Muscle layer of colon (tissue), 2 donors: ENCODE measurements around the gene COBLL1.

Experiments
- H3K27ac ChIP-seq: one replicate; pipeline ENCODE4 v1.7.0; 2013; ENCODE audit warnings: low read depth, mild to moderate bottlenecking, low read length, moderate library complexity
- H3K27me3 ChIP-seq, 2 donors: one replicate each; pipeline ENCODE4 v1.7.0; 2013; ENCODE audit warnings: low read length in 2 of 2, mild to moderate bottlenecking in 2 of 2; ENCODE audit not compliant: insufficient read depth in 2 of 2, control insufficient read depth in 1 of 2
- H3K36me3 ChIP-seq: one replicate; pipeline ENCODE4 v1.7.0; 2013; ENCODE audit warnings: mild to moderate bottlenecking, low read length; ENCODE audit not compliant: insufficient read depth
- H3K4me1 ChIP-seq: one replicate; pipeline ENCODE4 v1.7.0; 2013; ENCODE audit warnings: mild to moderate bottlenecking, low read length; ENCODE audit not compliant: insufficient read depth
- H3K4me3 ChIP-seq, 2 donors: one replicate each; pipeline ENCODE4 v1.7.0; 2013; ENCODE audit warnings: low read length in 2 of 2, low read depth in 1 of 2, mild to moderate bottlenecking in 1 of 2, moderate library complexity in 1 of 2
- H3K9ac ChIP-seq: one replicate; pipeline ENCODE4 v1.7.0; 2013; ENCODE audit warnings: low read length
- H3K9me3 ChIP-seq: one replicate; pipeline ENCODE4 v1.7.0; 2013; ENCODE audit warnings: mild to moderate bottlenecking, low read length
- donor health status: abdominal sarcoma.
- donor health status: Adenocarcinoma of cecum.

The COBLL1 gene

DNA sequence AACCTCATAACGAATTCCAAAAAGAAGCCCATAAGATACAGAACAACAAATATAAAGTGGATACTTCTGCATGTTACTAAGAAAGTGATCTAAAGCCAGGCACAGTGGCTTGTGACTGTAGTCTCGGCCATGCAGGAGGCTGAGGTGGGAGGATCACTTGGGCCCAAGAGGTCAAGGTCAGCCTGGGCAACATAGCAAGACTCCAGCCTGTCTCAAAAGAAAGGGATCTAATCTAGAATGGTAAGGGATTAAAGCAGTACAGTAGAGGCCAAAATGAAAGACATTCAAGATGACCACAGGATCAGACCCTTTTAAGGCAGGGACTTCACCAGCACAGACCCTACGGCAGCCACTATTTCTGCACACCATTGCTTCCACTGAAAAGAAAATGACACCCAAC is 3.8 kb downstream of the COBLL1 start:
- H3K9ac ChIP-seq = no peak overlapping the region
- H3K27ac ChIP-seq = no peak overlapping the region
- H3K36me3 ChIP-seq = no peaks in the 10 kb centered on the region
- H3K4me3 ChIP-seq = no peak overlapping the region
- peaks cover 5% of the 10 kb centered on the region for H3K4me1 ChIP-seq
- no peaks in the 10 kb centered on the region for H3K9me3 ChIP-seq
- H3K27me3 ChIP-seq = no peaks in the 10 kb centered on the region

DNA sequence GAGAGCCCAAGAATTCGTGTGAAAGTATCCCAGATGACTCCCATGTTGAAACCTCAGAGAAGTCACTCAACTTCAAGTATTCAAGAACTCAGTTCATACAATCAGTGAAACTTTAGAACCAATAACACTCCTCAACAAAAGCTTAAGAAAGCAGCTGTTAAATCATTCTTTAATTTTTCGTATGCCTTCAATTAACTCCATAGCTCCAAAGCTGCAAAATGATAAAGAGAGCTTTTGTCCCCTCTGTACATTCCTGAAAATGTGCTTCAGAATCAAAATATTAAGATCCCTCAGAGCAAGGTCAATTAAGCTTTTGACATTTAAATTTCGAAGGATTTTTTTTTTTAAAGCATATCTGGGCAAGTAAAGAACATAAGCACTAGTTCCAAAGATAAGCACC is 4.7 kb downstream of the COBLL1 start:
- Histone ChIP-seq H3K27ac (no peak overlapping the region), H3K9me3 (no peaks in the 10 kb centered on the region), H3K9ac (no peak overlapping the region), H3K4me1 (no peaks in the 10 kb centered on the region), H3K4me3 (no peak overlapping the region), H3K36me3 (no peaks in the 10 kb centered on the region), H3K27me3 (no peaks in the 10 kb centered on the region)

DNA sequence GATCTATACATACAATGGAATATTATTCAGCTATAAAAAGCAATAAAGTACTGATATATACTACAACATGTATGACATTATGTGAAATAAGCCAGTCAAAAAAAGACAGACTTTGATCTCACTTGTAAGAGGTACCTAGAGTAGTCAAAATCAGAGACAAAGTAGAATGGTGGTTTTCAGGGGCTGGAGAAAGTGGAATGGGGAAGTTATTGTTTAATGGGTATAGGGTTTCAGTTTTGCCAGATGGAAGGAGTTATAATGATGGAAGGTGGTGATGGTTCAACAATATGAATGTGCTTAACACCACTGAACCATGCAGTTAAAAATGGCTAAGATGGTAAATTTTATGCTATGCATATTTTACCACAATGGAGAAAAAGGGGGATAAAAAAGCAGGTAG is 6.3 kb downstream of the COBLL1 start:
- Histone ChIP-seq H3K27me3 (no peaks in the 10 kb centered on the region), H3K9me3 (no peaks in the 10 kb centered on the region), H3K4me1 (no peaks in the 10 kb centered on the region), H3K4me3 (no peak overlapping the region), H3K27ac (no peak overlapping the region), H3K36me3 (no peaks in the 10 kb centered on the region), H3K9ac (no peak overlapping the region)

DNA sequence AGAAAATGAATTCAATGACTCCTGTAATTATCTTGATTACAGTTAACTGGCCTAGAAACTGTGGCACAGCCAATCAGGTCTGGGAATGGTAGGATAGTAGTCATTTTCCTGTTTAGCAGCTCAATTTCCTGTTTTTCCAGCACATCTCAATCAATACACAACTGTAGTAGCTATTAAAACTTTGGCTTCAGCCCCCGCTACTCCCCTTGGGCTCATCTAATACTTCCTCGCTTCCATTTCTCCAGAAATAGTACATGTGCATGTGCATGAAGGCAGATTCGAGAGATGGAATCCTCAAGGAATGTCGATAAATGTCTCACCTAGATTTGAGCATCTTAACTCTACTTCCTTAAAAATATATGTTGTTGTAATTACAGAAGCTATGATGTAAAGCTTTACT is 9.7 kb downstream of the COBLL1 start:
- Histone ChIP-seq H3K9me3 (no peaks in the 10 kb centered on the region), H3K4me3 (no peak overlapping the region), H3K27ac (no peak overlapping the region), H3K27me3 (no peaks in the 10 kb centered on the region), H3K9ac (no peak overlapping the region), H3K4me1 (no peaks in the 10 kb centered on the region), H3K36me3 (no peaks in the 10 kb centered on the region)

DNA sequence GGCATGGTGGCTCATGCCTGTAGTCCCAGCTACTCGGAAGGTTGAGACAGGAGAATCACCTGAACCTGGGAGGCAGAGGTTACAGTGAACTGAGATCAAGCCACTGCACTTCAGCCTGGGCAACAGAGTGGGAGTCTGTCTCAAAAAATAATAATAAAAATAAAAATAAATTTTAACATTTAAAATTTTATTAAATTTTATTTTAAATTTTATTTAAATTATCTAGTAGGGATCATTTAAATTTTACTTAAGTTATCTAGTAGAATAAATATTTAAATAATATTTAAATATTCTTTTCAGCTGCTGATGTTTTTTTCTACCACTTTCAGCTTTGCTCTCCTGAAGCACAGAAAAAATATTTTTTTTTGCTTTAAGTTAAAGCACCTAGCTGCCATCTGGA is 10.4 kb downstream of the COBLL1 start:
- peaks cover 4% of the 10 kb centered on the region for H3K4me1 ChIP-seq
- H3K27ac ChIP-seq = no peak overlapping the region
- H3K9ac ChIP-seq = no peak overlapping the region
- no peak overlapping the region for H3K4me3 ChIP-seq
- no peaks in the 10 kb centered on the region for H3K27me3 ChIP-seq
- H3K36me3 ChIP-seq = no peaks in the 10 kb centered on the region
- no peaks in the 10 kb centered on the region for H3K9me3 ChIP-seq

DNA sequence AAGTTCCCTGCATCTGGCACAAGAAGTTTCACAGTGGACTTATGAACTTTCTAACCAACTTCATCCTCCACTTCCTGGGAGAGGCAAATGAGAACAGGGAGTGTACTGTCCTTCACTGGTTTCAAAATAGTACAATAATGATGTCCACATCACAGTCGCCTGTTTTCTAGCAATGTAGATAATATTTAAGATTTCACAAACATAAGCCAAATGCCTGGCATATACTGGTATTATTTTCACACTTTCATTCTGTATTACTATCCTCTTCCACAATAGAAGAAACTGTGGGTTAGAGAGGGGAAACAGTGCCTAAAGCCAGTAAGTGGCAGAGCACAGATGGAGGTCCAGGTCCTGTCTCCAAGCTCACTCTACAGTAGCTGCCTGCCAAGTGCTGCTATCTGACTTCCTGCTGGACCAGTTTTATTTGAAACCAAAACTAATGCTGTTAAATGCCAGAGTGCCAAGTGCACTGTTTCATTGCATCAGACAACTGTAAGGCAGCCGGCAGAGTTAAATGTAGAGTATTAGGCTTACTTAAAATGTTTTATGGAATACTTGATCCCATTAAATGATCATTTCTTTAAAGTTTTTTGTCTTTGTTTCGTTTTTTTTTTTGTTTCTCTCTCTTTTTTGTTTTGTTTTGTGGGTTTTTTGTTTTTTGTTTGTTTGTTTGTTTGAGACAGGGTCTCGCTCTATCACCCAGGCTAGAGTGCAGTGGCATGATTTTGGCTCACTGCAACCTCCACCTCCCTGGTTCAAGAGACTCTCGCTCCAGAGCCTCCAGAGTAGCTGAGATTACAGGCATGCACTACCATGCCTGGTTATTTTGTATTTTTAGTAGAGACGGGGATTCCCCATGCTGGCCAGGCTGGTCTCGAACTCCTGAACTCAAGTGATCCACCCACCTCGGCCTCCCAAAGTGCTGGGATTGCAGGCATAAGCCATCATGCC is 15.1 kb downstream of the COBLL1 start:
- Histone ChIP-seq H3K4me3 (no peak overlapping the region), H3K27me3 (no peaks in the 10 kb centered on the region), H3K4me1 (peaks cover 5% of the 10 kb centered on the region), H3K9me3 (no peaks in the 10 kb centered on the region), H3K27ac (peak overlapping the region; percentile 10), H3K9ac (no peak overlapping the region), H3K36me3 (no peaks in the 10 kb centered on the region)

DNA sequence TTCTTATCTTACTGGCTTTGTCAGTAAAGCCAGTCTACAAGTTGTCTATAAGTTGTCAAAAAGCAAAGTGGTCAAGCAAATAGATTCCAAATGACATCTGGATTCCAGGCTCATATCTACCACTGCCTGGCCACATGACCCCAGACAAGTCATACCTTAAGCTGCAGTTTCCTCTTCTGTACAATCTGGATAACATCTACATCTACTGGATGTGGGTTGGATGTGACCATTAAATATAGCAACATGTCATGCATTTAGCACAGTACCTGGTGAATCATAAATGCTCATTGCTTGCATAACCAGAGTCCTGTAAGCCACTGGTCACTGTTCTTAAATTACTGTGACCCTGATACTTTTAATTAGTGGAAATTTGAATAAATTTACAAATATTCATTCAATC is 16.8 kb downstream of the COBLL1 start:
- H3K4me3 ChIP-seq = no peak overlapping the region
- no peak overlapping the region for H3K27ac ChIP-seq
- H3K4me1 ChIP-seq = peaks cover 5% of the 10 kb centered on the region
- H3K27me3 ChIP-seq = no peaks in the 10 kb centered on the region
- H3K9ac ChIP-seq = no peak overlapping the region
- H3K36me3 ChIP-seq = no peaks in the 10 kb centered on the region
- H3K9me3 ChIP-seq = no peaks in the 10 kb centered on the region

DNA sequence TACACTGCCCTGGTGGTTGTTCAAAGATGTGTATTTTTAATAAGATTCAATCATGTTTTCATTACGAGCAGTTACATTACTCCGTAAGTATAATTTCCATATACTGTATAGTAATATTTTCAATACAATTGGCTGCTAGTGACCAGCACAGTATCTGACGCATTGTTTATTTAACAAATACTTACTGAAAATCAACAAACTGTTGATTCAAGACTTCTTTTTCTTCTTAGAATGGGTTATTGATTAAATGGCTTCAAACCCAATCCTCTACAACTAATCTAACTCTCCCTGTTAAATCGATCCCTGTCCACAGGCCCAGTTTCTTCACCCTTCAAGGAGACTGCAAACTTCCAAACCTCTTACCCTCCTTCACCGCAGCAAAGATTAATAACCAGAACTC is 18.5 kb downstream of the COBLL1 start:
- H3K36me3 ChIP-seq = no peaks in the 10 kb centered on the region
- no peak overlapping the region for H3K4me3 ChIP-seq
- H3K27ac ChIP-seq = no peak overlapping the region
- H3K4me1 ChIP-seq = peaks cover 5% of the 10 kb centered on the region
- no peak overlapping the region for H3K9ac ChIP-seq
- H3K27me3 ChIP-seq = no peaks in the 10 kb centered on the region
- no peaks in the 10 kb centered on the region for H3K9me3 ChIP-seq

DNA sequence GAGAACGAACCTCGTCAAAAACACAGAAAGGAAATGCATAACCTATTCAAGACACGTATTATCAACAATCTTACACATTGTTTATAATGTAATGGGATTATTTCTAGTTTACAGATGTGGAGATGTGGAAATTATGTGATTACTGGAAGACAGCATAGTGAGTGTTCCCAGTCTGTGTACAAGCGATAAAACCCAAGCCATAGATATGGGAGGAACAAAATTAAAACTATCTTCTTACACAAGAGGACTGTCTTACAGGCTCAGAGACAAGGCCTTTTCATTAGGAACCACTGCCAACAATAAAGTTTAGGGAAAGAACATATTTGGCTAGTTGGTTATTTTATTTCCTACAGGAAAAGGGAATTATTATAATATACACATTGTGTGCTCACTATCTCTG is 20.3 kb downstream of the COBLL1 start:
- H3K36me3 ChIP-seq = no peaks in the 10 kb centered on the region
- no peak overlapping the region for H3K4me3 ChIP-seq
- H3K4me1 ChIP-seq = peaks cover 3% of the 10 kb centered on the region
- H3K9me3 ChIP-seq = no peaks in the 10 kb centered on the region
- H3K27ac ChIP-seq = no peak overlapping the region
- no peak overlapping the region for H3K9ac ChIP-seq
- no peaks in the 10 kb centered on the region for H3K27me3 ChIP-seq

DNA sequence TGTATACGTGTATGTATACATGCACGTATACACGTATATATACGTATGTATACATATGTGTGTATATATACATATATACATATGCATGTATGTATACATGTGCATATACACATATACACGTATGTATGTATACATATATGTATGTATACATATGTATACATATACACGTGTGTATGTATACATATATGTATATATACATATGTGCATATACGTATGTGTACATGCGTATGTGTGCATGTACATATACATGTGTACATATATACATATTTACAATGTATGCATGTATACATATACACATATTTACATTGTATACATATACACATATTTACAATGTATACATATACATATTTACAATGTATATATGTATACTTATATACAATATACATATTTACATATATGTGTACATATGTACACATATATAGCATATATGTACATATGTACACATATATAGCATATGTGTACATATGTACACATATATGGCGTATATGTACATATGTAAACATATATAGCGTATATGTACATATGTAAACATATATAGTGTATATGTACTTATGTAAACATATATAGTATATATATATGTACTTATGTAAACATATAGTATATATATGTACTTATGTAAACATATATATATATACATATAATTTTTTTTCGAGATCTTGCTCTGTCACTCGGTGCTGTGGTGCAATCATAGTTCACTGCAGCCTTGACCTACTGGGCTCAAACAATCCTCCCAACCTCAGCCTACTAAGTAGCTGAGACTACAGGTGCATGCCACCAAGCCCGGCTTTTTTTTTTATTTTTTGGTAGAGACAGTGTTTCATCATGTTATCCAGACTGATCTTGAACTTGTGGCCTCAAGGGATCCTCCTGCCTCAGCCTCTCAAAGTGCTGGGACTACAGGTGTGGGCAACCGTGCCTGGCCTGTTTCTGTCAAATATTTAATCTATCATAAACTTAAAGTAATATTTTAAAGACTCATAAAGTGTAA is 23.2 kb downstream of the COBLL1 start:
- H3K27ac ChIP-seq = no peak overlapping the region
- H3K36me3 ChIP-seq = no peaks in the 10 kb centered on the region
- H3K9me3 ChIP-seq = no peaks in the 10 kb centered on the region
- no peaks in the 10 kb centered on the region for H3K27me3 ChIP-seq
- no peak overlapping the region for H3K9ac ChIP-seq
- H3K4me1 ChIP-seq = no peaks in the 10 kb centered on the region
- H3K4me3 ChIP-seq = no peak overlapping the region

DNA sequence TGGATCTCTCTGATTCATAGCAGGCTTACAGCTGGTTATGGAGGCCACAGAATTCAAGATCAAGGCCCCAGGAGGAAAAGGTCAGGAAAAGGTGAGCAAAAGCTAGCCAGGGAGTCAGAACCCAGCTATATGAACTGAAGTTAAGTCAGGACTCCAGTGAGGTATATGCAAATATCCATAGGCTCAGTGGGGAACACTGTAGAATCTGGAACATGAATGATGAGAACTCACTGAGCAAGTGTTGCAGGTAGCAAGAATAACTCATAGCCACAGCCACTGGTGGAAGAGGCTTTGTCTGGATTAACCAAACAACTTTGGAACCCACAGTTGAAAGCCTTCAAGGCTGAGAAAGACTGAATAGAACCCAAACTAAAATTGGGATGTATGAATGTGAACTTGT is 24.7 kb downstream of the COBLL1 start:
- H3K9ac ChIP-seq = no peak overlapping the region
- no peaks in the 10 kb centered on the region for H3K36me3 ChIP-seq
- H3K4me1 ChIP-seq = peaks cover 9% of the 10 kb centered on the region
- no peak overlapping the region for H3K27ac ChIP-seq
- H3K9me3 ChIP-seq = no peaks in the 10 kb centered on the region
- no peaks in the 10 kb centered on the region for H3K27me3 ChIP-seq
- no peak overlapping the region for H3K4me3 ChIP-seq
